CD4-positive, alpha-beta T cell treated with Interleukin-21 for 1 hour (primary cell): ENCODE measurements around the gene TMEM247.

Experiments
- DNase-seq: peaks from one replicate; pipeline ENCODE4 v3.0.0-alpha.2; 2020

The TMEM247 gene

DNA sequence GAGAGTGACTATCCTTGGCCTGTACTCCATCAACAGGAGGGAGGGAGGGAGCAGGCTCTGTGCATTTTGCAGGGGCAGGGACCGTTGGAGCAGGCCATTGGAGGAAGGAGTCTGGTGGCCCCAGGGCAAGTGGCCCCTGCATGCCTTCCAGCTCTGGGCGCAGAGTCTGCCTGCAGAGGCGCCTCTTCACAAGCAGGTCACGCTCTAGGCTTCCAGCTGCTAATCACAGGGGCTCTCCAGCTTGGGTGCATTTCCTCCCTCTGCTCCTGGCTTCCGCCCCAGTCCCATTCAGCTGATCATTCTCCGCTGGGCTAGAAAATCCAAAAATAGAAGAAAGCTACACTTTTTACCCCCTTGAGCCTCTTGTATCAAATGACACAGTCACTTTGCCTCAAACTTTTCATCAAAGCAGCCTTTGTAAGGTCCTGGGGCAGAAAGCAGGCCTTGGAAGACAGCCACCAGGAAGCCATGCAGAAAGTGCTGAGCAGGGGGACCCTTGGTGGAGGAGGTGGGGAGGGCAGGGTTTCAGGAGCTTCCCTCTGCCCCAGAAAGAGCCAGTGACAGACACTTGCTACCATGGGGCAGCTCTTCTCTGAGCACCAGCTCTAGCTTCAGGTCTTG, 11.3 kb downstream of the TMEM247 start:
- no peak for DNase-seq

- no peak for DNase-seq
Measured at GRCh38 chr2:46492301-46492700, 12.9 kb downstream of the TMEM247 start.

- DNase-seq, result no peak
Measured at GRCh38 chr2:46493241-46493970, 14.0 kb downstream of the TMEM247 start.

DNA sequence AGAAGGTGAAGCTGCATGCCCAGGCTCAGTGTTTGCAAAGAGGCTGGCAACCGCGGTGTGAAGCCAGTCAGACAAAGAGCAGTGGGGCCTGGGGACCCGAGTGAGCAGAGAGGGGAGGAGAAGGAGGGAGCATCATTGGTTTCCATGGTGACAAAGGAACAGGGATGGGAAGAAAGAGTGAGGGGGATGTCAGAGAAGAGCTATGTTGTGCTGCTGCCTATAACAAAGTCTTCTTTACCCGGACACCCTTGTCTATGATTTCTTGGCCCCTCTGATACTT, 14.5 kb downstream of the TMEM247 start:
- no peak for DNase-seq

- no peak for DNase-seq
Measured at GRCh38 chr2:46494596-46494995, 15.2 kb downstream of the TMEM247 start.

GRCh38 chr2:46495231-46496030, 16.1 kb downstream of the TMEM247 start:
- DNase-seq, result no peak

DNA sequence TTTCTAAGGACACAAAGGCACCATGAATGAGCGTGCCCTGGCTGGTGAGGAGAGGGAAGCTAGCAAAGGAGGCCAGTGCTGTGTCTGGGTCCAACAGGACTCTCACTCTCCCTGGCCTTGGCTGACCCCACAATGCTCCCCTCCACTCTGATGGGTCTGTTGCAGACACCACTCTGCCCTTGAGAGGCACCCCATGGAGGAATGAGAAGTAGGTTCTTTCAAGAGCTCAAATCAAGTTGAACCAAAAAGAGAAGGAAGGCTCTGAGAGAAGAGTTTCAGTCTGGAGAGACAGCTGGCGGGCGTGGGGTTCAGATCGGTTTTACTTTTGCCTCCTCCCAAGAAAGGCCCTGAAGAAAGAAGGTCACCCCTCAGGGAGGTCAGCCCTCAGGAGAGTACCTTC, 18.4 kb downstream of the TMEM247 start:
- DNase-seq, result no peak

GRCh38 chr2:46498681-46499080, 19.3 kb downstream of the TMEM247 start:
- no peak for DNase-seq

- DNase-seq, result no peak
Measured at GRCh38 chr2:46499392-46499785, 20.0 kb downstream of the TMEM247 start.

GRCh38 chr2:46500801-46501200, 21.4 kb downstream of the TMEM247 start:
- no peak for DNase-seq

- no peak for DNase-seq
Measured at GRCh38 chr2:46502291-46502885, 23.0 kb downstream of the TMEM247 start.

DNA sequence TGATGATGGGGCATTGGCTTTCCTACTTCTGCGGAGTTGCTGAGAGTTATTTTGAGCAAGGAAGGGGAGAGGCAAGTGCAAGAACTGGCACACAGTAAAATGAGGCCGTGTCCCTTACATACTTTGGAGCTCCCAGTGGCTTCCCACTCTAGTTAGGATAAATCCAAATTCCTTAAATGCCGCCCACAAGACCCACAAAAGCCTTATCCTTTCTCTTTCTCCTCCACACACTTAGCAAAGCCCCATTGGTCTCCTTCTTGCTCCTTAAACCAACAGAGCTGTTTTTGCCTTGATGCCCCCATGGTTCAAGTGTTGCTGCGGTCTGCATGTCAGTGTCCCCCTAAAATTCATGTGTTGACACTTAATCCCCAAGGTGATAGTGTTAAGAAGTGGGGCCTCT, 24.3 kb downstream of the TMEM247 start:
- no peak for DNase-seq

DNA sequence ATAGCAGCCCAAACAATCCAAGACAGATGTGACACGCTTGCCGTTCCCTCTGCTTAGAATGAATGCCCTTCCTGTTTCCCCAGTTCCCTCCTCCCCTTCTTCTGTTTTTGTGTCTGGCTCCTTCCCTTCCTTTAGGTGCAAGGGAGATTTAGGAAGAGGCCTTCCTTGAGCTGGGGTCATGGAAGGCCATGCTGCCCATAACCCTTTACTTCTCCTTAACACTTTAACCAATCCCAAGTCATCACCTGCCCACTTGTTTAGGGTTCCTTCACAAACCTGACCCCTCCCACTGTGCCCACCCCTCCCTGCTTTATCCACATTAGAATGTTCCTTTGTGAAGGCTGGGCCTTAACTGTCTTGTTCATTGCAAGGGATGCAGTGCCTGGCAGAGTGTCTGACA, 24.9 kb downstream of the TMEM247 start:
- DNase-seq, result no peak

DNA sequence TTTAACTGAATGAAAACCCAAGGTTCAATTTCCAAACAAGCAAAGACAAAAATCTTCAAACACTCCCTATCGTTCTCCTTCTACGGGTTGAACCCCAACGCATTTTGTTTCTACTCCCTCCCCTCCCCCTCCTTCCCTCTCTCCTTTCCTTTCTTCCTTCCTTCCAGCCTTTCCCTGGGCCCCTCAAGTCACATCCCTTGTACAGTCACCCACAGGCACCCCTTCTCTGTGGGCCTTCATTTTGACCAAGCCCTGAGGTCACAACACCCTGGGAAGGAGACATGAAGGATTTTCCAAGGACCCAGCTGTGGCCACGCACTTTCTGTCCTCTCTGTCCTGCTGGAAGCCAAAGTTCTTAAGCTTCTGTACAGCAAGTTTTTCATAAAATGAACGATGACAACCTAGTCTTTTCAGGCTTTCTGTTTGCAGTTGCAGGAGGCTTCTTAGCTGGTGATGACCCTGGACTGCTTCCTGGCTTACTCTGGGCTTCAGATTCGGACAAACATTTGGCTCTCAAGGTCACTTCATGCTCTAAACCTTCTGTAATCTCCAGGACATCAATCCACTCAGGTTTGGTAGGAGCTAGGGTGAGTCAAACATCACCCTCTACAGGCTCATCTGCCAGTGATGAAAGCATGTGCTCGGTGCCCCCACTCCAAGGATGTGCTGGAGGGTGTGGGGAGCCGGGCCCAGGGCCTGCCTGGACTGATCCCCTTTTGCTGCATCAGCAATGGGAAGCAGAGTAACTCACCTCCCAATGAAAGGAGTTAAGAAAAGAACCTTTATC, 25.5 kb downstream of the TMEM247 start:
- no peak for DNase-seq

GRCh38 chr2:46505472-46505783, 26.1 kb downstream of the TMEM247 start:
- DNase-seq, result no peak

GRCh38 chr2:46506131-46506706, 26.9 kb downstream of the TMEM247 start:
- no peak for DNase-seq

- DNase-seq, result no peak
Measured at GRCh38 chr2:46508312-46508711, 28.9 kb downstream of the TMEM247 start.

DNA sequence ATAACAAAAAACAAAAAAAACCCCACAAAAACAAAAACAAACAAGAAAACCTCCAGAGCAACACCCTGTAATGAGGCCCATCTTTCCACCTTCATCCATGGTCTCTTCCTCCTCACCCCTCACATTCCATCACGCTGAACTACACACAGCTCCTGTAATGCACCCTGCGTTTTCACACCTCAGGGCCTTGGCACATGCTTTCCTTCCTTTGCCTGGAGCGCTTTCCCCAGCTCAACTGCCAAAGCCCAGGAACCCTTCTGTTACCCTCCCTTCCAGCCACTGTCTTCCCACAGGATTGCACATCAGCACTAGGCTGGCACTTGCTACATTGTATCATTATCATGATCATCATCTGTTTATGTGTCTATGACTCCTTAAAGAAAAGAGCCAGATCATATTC, 29.4 kb downstream of the TMEM247 start:
- DNase-seq, result no peak

DNA sequence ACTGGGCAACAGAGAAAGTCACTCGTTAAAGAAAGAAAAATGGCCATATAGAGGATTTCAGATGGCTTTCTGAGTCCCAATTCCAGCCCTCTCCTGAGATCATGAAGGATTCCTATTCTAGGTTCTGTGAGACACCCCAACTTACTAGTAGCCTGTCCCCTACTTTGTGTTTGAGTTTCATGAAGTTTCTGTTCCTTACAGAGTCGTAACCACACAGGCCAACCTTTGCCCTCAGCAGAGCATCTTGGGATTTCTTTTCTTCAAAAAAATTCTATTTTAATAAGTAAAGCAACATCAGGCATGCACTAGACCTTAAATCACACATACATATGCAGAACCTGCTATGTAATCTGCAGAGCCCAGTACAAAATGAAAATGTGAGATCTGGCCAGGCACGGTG, 30.4 kb downstream of the TMEM247 start:
- no peak for DNase-seq

DNA sequence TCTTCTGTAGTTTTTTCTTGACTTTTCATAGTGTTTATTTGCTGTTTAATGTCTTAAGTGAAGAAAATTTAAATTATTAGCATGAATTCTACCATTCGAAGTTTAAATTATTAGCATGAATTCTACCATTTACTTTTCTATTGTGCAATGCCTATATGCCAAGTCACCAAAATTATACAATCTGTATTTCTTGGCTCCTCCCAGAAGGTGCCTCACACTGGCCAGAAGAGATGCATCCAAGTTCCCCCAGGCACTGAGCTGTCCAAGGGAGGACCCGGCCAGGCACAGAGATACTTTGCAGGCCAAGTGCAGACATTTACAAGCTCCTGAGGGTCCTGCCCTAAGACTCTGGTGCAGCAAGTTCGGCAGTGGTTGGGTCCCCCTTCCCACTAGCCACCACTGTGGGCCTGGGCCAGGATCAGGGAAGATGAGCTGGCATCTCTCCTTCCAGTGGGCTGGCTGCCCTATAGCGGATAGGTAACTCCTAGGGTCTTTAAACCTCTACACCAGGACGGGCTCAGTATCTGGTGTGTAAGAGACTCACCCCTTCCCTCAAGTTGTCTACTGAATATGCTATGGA, 31.3 kb downstream of the TMEM247 start:
- DNase-seq, result no peak

- DNase-seq, result no peak
Measured at GRCh38 chr2:46512185-46512584, 32.8 kb downstream of the TMEM247 start.

DNA sequence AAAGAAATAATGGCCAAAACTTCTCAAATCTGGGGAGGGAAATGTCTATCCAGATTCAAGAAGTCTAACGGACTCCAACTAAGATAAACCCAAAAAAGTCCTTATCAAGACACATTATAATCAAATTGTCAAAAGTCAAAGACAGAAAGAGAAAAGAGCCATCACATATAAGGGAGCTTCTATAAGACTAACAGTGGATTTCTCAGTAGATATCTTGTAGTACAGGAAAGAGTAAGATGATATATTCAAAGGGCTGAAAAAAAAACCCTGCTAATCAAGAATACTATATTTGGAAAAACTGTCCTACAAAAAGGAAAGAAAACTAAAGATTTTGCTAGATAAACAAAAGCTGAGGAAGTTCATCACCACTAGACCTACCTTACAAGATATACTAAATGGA, 35.4 kb downstream of the TMEM247 start:
- DNase-seq, result no peak

- no peak for DNase-seq
Measured at GRCh38 chr2:46517485-46517884, 38.1 kb downstream of the TMEM247 start.
